GM08714 (cell line): Measurements from ENCODE around the gene C17orf78.
"Not testable (repeated sequence)": the region's sequence is repeated elsewhere in the genome, so short reads cannot be mapped to it uniquely, and the experiment has no call there.

ENCODE experiments used
- H3K4me3 ChIP-seq: fragments of 200-500 bp; sonication (Bioruptor generic); 2 replicates; pipeline ENCODE4 v1.5.1; 2014; ENCODE audit warnings: mild to moderate bottlenecking, low read length, inconsistent platforms
- ZNF274 ChIP-seq: IDR thresholded peaks from 2 replicates; pipeline ENCODE4 v1.6.1; 2012; ENCODE audit warnings: mild to moderate bottlenecking, low read depth, low read length

The C17orf78 gene

DNA sequence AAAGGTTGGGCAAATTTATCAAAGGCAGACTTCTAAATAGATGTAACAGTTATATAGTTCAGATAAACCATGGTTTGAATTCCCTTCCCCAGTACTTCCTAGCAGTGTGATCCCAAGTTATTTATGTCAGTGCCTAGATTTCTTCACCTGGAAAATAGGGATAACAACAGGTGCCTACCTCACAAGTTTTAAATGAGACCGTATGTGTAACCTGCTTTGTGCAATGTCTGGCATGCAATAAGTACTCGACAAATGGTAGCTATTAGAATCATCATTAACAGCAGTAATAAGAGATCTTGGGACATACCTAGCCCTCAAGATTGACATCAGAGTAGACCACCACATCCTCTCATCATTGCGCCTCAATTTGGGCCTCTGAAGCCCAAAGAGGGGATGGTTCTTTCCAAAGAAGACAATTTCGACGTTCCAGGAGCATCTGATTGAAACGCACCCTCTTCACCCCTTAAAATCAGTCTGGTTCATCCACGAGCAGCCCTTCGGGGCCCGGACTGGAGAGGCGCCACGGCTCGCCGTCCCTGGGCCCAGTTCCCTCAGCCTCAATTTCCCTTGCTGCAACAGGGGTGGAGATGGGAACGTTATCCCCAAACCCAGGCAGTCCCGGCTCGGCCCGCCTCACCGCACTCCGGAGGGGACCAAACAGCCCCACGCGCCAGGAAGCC lies 30.3 kb downstream of the C17orf78 start:
- no peak for TF ChIP-seq ZNF274

DNA sequence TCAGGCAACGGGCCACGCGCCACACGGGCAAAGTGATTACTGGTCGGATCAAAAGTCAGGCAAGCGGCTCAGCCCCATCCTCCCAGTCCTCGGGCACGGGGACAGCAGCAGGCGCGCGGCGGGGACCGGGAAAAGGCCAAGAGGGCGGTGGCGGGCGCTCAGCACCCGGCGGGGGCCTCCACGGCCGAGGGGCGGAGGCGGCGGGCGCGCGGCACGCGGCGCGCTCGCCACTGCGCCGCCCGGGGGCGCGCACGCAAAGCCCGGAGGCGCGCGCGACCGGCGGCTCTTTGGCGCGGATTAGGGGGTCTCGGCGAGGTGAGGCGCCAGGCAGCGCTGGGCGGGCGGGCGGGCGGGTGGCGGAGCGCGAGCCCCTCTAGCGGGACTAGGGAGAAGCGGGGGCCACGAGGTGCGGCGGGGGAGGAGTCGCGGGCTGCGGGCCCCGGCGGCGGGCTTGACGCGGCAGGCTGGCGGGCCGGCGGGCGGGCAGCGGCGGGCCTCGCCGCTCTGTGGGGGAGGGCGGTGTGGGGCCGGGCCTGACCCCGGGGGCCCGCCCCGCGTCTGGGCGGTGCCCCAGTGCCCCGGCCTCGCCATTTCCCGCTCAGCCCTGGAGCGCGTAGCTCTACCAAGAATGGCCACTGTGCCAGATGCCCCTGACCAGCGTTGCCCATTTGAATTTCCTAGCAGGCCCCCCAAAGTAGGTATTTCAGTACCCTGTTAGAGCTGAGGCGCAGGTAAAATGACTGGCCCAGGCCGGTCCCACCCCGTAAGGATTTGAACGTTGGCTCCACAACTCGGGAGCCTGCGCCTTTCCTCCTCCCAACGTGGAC lies 31.1 kb downstream of the C17orf78 start, which contains the start of the genes ACACA and TADA2A:
ACACA (minus strand) TSS at position 202 of the 827 bp plus-strand sequence. CDS start 537 bp downstream, outside the sequence.
TADA2A (plus strand) TSS at position 252 of the 827 bp plus-strand sequence. CDS start 4,480 bp downstream, outside the sequence.
- H3K4me3 ChIP-seq, result peak within 1 kb of the TSS; percentile 98
- TF ChIP-seq ZNF274, result no peak

More for the DNA sequence above, 30.3 kb downstream of the C17orf78 start:
- peak overlapping the region; percentile 98 for H3K4me3 ChIP-seq

GRCh38 chr17:37408145-37408479 lies 32.3 kb downstream of the C17orf78 start:
- H3K4me3 ChIP-seq, result not testable (repeated sequence)

GRCh38 chr17:37410357-37410756 lies 34.6 kb downstream of the C17orf78 start:
- no peak for TF ChIP-seq ZNF274
- no peak overlapping the region for H3K4me3 ChIP-seq

GRCh38 chr17:37413875-37414519 lies 38.2 kb downstream of the C17orf78 start:
- H3K4me3 ChIP-seq, result no peak overlapping the region
- no peak for TF ChIP-seq ZNF274

DNA sequence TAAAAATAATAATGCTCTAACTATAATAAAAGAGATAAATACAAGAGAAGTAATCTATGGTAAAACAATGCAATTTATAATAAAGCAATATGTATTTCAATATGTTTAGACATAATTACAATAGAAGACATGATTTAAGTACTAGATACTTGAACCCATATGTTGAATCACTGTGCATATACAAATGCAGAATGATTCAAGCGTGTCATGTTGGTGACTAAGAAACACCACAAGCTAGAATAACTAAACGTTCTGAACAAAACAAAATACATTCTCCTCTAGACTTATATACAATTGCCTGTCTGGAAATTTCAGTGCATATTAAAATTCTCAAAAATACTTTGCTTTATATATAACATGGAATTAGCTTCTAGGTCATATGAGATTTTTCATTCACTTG lies 42.1 kb downstream of the C17orf78 start:
- no peak overlapping the region for H3K4me3 ChIP-seq
- no peak for TF ChIP-seq ZNF274

- no peak overlapping the region for H3K4me3 ChIP-seq
- TF ChIP-seq ZNF274, result no peak
Measured at GRCh38 chr17:37422971-37423625, 47.3 kb downstream of the C17orf78 start.

- H3K4me3 ChIP-seq, result no peak overlapping the region
- TF ChIP-seq ZNF274, result no peak
Measured at GRCh38 chr17:37425268-37425667, 49.5 kb downstream of the C17orf78 start.

DNA sequence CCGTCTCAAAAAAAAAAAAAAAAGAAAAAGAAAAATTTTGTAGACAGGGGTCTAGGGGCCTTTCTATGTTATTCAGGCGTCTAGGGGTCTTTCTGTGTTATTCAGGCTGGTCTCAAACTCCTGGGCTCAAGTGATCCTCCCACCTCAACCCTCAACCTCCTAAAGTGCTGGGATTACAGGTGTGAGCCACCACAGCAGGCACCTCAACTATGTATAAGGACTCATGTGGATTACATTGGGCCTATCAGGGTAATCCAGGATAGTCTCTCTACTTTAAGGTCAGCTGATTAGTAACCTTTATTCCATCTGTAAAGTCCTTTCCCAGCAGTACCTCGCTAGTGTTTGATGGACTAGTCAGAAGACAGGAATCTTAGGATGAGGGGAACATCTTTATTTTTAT lies 53.3 kb downstream of the C17orf78 start:
- TF ChIP-seq ZNF274, result no peak

GRCh38 chr17:37429453-37429852 lies 53.7 kb downstream of the C17orf78 start:
- no peak for TF ChIP-seq ZNF274
- H3K4me3 ChIP-seq, result no peak overlapping the region

More for the DNA sequence above, 53.3 kb downstream of the C17orf78 start:
- H3K4me3 ChIP-seq, result no peak overlapping the region

- no peak overlapping the region for H3K4me3 ChIP-seq
- no peak for TF ChIP-seq ZNF274
Measured at GRCh38 chr17:37430051-37430627, 54.4 kb downstream of the C17orf78 start.

GRCh38 chr17:37432671-37433070 lies 56.9 kb downstream of the C17orf78 start:
- TF ChIP-seq ZNF274, result no peak

GRCh38 chr17:37438141-37438540 lies 62.4 kb downstream of the C17orf78 start:
- H3K4me3 ChIP-seq, result no peak overlapping the region
- no peak for TF ChIP-seq ZNF274

More at GRCh38 chr17:37432671-37433070, 56.9 kb downstream of the C17orf78 start:
- H3K4me3 ChIP-seq, result no peak overlapping the region

DNA sequence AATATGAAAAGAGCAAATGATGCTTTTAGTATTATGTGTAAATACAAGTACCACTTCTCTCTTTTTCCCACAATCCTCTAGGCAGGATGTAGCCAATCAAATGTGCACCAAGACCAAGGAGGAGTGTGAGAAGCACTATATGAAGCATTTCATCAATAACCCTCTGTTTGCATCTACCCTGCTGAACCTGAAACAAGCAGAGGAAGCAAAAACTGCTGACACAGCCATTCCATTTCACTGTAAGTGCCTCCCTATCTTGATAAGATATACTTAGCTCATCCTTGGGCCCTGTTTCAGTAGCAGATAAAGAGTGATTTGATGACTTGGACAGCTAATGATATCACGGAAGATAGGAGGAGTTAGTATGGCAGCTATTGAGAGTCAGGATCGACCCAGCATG lies 64.6 kb downstream of the C17orf78 start:
- TF ChIP-seq ZNF274, result no peak
- no peak overlapping the region for H3K4me3 ChIP-seq

- not testable (repeated sequence) for H3K4me3 ChIP-seq
Measured at GRCh38 chr17:37441369-37442014, 65.7 kb downstream of the C17orf78 start.
